Activated CD8-positive, alpha-beta T cell treated with anti-CD3 and anti-CD28 coated beads for 36 hours (primary cell): ENCODE measurements around the gene CACNA2D3. TPM values are rescaled to one million over a fixed set of nuclear protein-coding genes. Genes with fewer than 3 reads are reported as not detected.

Experiments
- ATAC-seq: fragments of 200-7000 bp; cut with Tn5 transposase; one replicate; pipeline ENCODE4 v1.10.0; 2021; ENCODE audit warnings: mild to moderate bottlenecking, moderate library complexity
- CTCF ChIA-PET: fragments of 350-600 bp; sonication (Branson Sonifier 250); formaldehyde crosslinking; loops from one replicate; lab custom pipeline; 2021; ENCODE audit warnings: antibody characterized with exemption; lab: Charles Lee
- POLR2A ChIA-PET: fragments of 350-600 bp; sonication (Branson Sonifier 250); formaldehyde crosslinking; loops from one replicate; lab custom pipeline; 2021; ENCODE audit warnings: antibody characterized with exemption; lab: Charles Lee
- DNase-seq: peaks from one replicate; pipeline ENCODE4 v3.0.0-alpha.2; 2020
- H3K27ac Mint-ChIP-seq: one replicate; pipeline ENCODE4 v1.8.0; 2021; ENCODE audit warnings: mild to moderate bottlenecking, mixed read lengths
- H3K27me3 Mint-ChIP-seq: one replicate; pipeline ENCODE4 v1.8.0; 2021; ENCODE audit warnings: mixed read lengths
- H3K36me3 Mint-ChIP-seq: one replicate; pipeline ENCODE4 v1.8.0; 2021; ENCODE audit warnings: low read depth, mixed read lengths
- H3K4me1 Mint-ChIP-seq: one replicate; pipeline ENCODE4 v1.8.0; 2021; ENCODE audit warnings: low read depth, mixed read lengths
- H3K4me3 Mint-ChIP-seq: one replicate; pipeline ENCODE4 v1.8.0; 2021; ENCODE audit warnings: mild to moderate bottlenecking, moderate library complexity, mixed read lengths
- H3K9me3 Mint-ChIP-seq: one replicate; pipeline ENCODE4 v1.8.0; 2021; ENCODE audit warnings: mixed read lengths
- intact Hi-C: fragments of 100-400 bp; cut with micrococcal nuclease; formaldehyde crosslinking; loops from one replicate; pipeline ENCODE4 v1.10.0; 2022
- total RNA-seq, 2 experiments: library from RNA; stranded (reverse); gene quantifications; one replicate each; pipeline ENCODE4 v1.2.3, GENCODE V29; 2021
- TF ChIP-seq, protein P1 (sequence below): fragments of 200-600 bp; IDR thresholded peaks from one replicate; pipeline ENCODE4 v1.8.0; 2022; ENCODE audit warnings: antibody characterized with exemption, mild to moderate bottlenecking

Gene CACNA2D3
- total RNA-seq, 2 experiments from 2014 or later: not detected

DNA sequence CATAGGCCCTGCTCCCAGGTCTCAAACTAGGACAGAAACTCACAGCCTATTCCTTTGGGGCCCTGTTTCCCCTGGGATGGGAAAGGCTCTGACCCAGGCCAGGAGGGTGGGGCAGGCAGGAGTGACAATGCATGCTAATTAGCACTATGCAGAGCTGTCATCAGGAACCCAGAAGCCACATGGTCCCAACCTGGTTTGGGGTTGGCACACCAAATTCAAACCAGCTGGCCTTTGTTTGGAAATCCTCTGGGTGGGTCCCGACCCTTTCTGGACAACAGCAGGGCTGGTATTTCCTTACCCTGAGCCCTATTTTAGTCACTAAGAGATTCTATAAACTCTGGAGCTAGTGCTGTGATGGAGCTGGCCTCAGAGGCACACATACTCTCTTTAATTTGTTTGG lies 639.3 kb downstream of the CACNA2D3 start:
- Mint-ChIP-seq H3K9me3 (no peaks in the 10 kb centered on the region), H3K27ac (no peak overlapping the region), H3K4me1 (no peaks in the 10 kb centered on the region), H3K27me3 (no peaks in the 10 kb centered on the region), H3K36me3 (no peaks in the 10 kb centered on the region), H3K4me3 (no peak overlapping the region)
- ATAC-seq (no peak), DNase-seq (no peak)
- POLR2A ChIA-PET: no interaction called here
- CTCF ChIA-PET: no interaction called here
- intact Hi-C loops: no loop called here
- TF ChIP-seq, protein P1, sequence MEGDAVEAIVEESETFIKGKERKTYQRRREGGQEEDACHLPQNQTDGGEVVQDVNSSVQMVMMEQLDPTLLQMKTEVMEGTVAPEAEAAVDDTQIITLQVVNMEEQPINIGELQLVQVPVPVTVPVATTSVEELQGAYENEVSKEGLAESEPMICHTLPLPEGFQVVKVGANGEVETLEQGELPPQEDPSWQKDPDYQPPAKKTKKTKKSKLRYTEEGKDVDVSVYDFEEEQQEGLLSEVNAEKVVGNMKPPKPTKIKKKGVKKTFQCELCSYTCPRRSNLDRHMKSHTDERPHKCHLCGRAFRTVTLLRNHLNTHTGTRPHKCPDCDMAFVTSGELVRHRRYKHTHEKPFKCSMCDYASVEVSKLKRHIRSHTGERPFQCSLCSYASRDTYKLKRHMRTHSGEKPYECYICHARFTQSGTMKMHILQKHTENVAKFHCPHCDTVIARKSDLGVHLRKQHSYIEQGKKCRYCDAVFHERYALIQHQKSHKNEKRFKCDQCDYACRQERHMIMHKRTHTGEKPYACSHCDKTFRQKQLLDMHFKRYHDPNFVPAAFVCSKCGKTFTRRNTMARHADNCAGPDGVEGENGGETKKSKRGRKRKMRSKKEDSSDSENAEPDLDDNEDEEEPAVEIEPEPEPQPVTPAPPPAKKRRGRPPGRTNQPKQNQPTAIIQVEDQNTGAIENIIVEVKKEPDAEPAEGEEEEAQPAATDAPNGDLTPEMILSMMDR: no peak

DNA sequence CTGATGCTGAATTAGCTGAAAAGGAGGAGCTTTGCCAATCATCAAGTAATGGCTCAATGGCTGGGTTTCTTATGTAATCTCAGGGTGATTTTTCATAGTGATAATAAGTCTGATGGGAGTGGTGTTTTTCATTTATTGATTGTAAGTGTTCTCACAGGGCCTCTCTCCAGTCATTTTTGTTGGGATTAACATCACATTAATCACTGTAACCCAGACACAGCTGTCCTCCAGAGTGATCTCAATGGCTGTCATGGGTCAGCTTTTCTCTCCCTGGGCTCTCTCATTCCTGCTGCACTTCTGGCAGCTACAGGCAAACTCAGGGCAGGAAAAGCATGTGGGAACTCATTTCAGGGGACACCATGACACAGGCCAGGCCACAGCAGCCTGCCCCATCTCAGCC lies 642.6 kb downstream of the CACNA2D3 start:
- Mint-ChIP-seq H3K4me1 (no peaks in the 10 kb centered on the region), H3K36me3 (no peaks in the 10 kb centered on the region), H3K9me3 (no peaks in the 10 kb centered on the region), H3K27me3 (no peaks in the 10 kb centered on the region), H3K4me3 (no peak overlapping the region), H3K27ac (no peak overlapping the region)
- ATAC-seq (no peak), DNase-seq (no peak)
- intact Hi-C loops: no loop called here
- TF ChIP-seq, protein P1: no peak
- CTCF ChIA-PET: no interaction called here
- POLR2A ChIA-PET: no interaction called here

DNA sequence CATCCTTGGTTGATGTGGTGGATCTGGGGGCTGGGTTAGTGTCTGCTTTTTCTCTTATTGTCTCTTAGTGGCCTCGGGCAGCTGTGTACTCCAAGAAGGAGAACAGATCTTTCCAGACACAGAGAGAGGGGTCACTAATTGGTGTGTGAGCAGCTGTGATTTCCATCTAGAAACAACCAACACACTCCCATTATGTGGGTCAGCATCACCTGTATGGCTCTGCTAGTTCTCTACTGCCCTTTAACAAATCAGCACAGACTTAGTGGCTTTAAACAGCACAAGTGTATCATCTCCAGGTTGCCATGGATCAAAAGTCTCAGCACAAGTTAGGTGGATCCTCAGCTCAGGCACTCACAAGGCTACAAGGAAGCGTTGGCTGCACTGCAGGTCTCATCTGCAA lies 648.7 kb downstream of the CACNA2D3 start:
- ATAC-seq (no peak), DNase-seq (no peak)
- ChIA-PET CTCF (no interaction called here), POLR2A (no interaction called here)
- H3K9me3 Mint-ChIP-seq: no peaks in the 10 kb centered on the region
- peaks cover 2% of the 10 kb centered on the region for H3K27me3 Mint-ChIP-seq
- no peak overlapping the region for H3K27ac Mint-ChIP-seq
- no peaks in the 10 kb centered on the region for H3K36me3 Mint-ChIP-seq
- H3K4me3 Mint-ChIP-seq: no peak overlapping the region
- intact Hi-C loops: no loop called here
- no peaks in the 10 kb centered on the region for H3K4me1 Mint-ChIP-seq
- TF ChIP-seq, protein P1: no peak

DNA sequence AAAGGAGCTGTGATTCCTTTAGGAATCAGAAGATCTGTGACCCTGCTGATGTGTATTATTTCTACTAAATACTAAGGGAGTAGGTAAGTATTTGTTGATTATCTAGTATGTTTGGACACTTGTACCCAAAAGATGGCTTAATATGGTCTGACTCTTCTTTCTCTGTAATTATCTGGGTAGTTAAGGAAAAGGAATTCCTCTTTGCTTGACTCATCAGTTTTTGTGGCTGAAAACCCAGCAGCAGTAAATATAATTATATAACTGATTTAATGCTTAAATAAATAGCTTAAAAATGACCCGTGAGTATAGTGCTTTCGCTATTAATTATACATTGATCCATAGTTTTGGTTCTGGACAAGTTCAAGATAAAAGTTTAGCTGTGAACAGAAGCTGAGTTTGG lies 649.7 kb downstream of the CACNA2D3 start:
- ATAC-seq (no peak), DNase-seq (no peak)
- ChIA-PET POLR2A (no interaction called here), CTCF (no interaction called here)
- TF ChIP-seq, protein P1: no peak
- intact Hi-C loops: no loop called here
- Mint-ChIP-seq H3K4me1 (no peaks in the 10 kb centered on the region), H3K27me3 (peaks cover 2% of the 10 kb centered on the region), H3K9me3 (no peaks in the 10 kb centered on the region), H3K27ac (no peak overlapping the region), H3K36me3 (no peaks in the 10 kb centered on the region), H3K4me3 (no peak overlapping the region)

DNA sequence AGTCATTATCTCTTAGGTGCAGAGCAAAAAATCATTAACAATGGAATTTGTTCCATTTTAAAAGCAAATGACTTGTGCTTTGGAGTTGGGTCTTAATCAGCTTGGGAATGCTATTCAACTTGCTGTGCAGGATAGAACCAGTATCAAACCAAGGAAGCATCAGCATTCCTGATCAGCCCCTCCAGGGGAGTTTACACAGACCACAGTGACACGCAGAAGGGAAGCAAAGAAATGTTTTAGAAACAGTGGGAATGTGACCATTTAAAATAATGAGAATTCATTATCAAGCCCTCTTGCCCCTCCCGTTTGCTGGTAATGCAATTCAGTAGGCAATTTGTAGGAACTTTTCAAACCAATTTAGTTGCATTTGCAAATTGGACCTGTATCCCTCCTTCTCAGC lies 650.4 kb downstream of the CACNA2D3 start:
- Mint-ChIP-seq H3K36me3 (no peaks in the 10 kb centered on the region), H3K9me3 (no peaks in the 10 kb centered on the region), H3K27ac (no peak overlapping the region), H3K4me3 (no peak overlapping the region), H3K27me3 (peaks cover 2% of the 10 kb centered on the region), H3K4me1 (no peaks in the 10 kb centered on the region)
- ATAC-seq (no peak), DNase-seq (no peak)
- TF ChIP-seq, protein P1: no peak
- CTCF ChIA-PET: no interaction called here
- intact Hi-C loops: no loop called here
- POLR2A ChIA-PET: no interaction called here
